Measurements from ENCODE around the gene ANKRD13D. TPM values are rescaled to one million over a fixed set of nuclear protein-coding genes. Genes with fewer than 3 reads are reported as not detected.

Gene ANKRD13D
- total and polyA plus RNA-seq, 7 donors = 4.1 to 8.6 (median 7.0) TPM

GRCh38 chr11:67289651-67290479 is 762 bp downstream of the ANKRD13D start:
- H3K27ac ChIP-seq = no peak overlapping the region
- H3K9me3 ChIP-seq = no peaks in the 10 kb centered on the region
- TF ChIP-seq CTCF (IDR thresholded peaks at IDR 0.05) = no peak
- intact Hi-C loops (cut with DNase I) = no loop called here
- no peaks in the 10 kb centered on the region for H3K27me3 ChIP-seq (ENCODE audit: insufficient read depth in 3 of 3, low read length in 2 of 3)
- peaks cover 26% of the 10 kb centered on the region for H3K4me1 ChIP-seq
- peaks cover 0 to 52% of the 10 kb centered on the region in 2 donors for H3K36me3 ChIP-seq (ENCODE audit: insufficient read depth in 1 of 2, low read depth in 1 of 2)
- DNase-seq (peak; percentile 40 to 72), ATAC-seq (peak in 3 of 4 donors; percentile 2 to 18 (median 9))
- H3K4me3 ChIP-seq = peak overlapping the region; percentile 68
- WGBS, 3 donors = 29 to 41% (median 38%) methylated on average over 27 to 36 of the region's 36 CpGs

- peak; percentile 63 to 66 for DNase-seq
- Histone ChIP-seq H3K9me3 (peaks cover 4% of the 10 kb centered on the region), H3K27ac (no peak overlapping the region), H3K27me3 (ENCODE audit: insufficient read depth in 3 of 3, low read length in 2 of 3) (no peaks in the 10 kb centered on the region), H3K4me3 (no peak overlapping the region), H3K36me3 (ENCODE audit: insufficient read depth in 1 of 2, low read depth in 1 of 2) (peaks cover 0 to 44% of the 10 kb centered on the region in 2 donors), H3K4me1 (peaks cover 26% of the 10 kb centered on the region)
- intact Hi-C loops (cut with DNase I) = no loop called here
- WGBS, 3 donors = 73 to 79% (median 78%) methylated on average over 7 of the region's 7 CpGs
- TF ChIP-seq CTCF (IDR thresholded peaks at IDR 0.05) = no peak
- ATAC-seq = no peak
These were observed 1.7 kb downstream of the ANKRD13D start for GRCh38 chr11:67290801-67291200.

- no peaks in the 10 kb centered on the region for H3K27me3 ChIP-seq (ENCODE audit: insufficient read depth in 3 of 3, low read length in 2 of 3)
- 90 to 92% (median 90%) methylated on average over 33 of the region's 33 CpGs for WGBS, 3 donors
- DNase-seq (peak; percentile 17 to 61), ATAC-seq (no peak)
- peaks cover 26% of the 10 kb centered on the region for H3K4me1 ChIP-seq
- peaks cover 0 to 36% of the 10 kb centered on the region in 2 donors for H3K36me3 ChIP-seq (ENCODE audit: insufficient read depth in 1 of 2, low read depth in 1 of 2)
- peaks cover 6% of the 10 kb centered on the region for H3K9me3 ChIP-seq
- H3K27ac ChIP-seq = no peak overlapping the region
- TF ChIP-seq CTCF (IDR thresholded peaks at IDR 0.05) = no peak
- intact Hi-C loops (cut with DNase I) = no loop called here
- no peak overlapping the region for H3K4me3 ChIP-seq
These were observed 2.6 kb downstream of the ANKRD13D start for GRCh38 chr11:67291481-67292381.

GRCh38 chr11:67292671-67293070 is 3.6 kb downstream of the ANKRD13D start:
- WGBS, 3 donors = 61 to 66% (median 63%) methylated on average over 3 of the region's 3 CpGs
- Histone ChIP-seq H3K27me3 (ENCODE audit: insufficient read depth in 3 of 3, low read length in 2 of 3) (no peaks in the 10 kb centered on the region), H3K36me3 (ENCODE audit: insufficient read depth in 1 of 2, low read depth in 1 of 2) (peaks cover 0 to 33% of the 10 kb centered on the region in 2 donors), H3K4me3 (no peak overlapping the region), H3K27ac (no peak overlapping the region), H3K9me3 (peaks cover 6% of the 10 kb centered on the region), H3K4me1 (peaks cover 22% of the 10 kb centered on the region)
- no peak for TF ChIP-seq CTCF (IDR thresholded peaks at IDR 0.05)
- no peak for ATAC-seq
- intact Hi-C loops (cut with DNase I) = no loop called here
- DNase-seq = no peak
